GM06990 (cell line): ENCODE results near the gene TUBGCP5.
"Not testable (repeated sequence)": the region's sequence is repeated elsewhere in the genome, so short reads cannot be mapped to it uniquely, and the experiment has no call there.

ENCODE experiments used
- DNase-seq: peaks from one replicate; pipeline ENCODE4 v3.0.0-alpha.2; 2011; ENCODE audit not compliant: insufficient read length; ENCODE audit errors: extremely low read depth
- H3K27me3 ChIP-seq: replicated peaks from 2 replicates; pipeline ENCODE4 v1.6.0; 2011; ENCODE audit warnings: low read length; ENCODE audit not compliant: control insufficient read depth, insufficient read depth
- H3K36me3 ChIP-seq: 2 replicates; pipeline ENCODE4 v1.5.1; 2011; ENCODE audit warnings: low read length; ENCODE audit not compliant: control insufficient read depth, insufficient read depth
- H3K4me3 ChIP-seq: replicated peaks from 2 replicates; pipeline ENCODE4 v1.5.1; 2011; ENCODE audit warnings: low read depth, mild to moderate bottlenecking, control low read depth, low read length
- TF ChIP-seq, protein P1 (sequence below): IDR thresholded peaks from 2 replicates; pipeline ENCODE4 v1.5.1; 2011; ENCODE audit warnings: low read length, control low read depth, mild to moderate bottlenecking, inconsistent platforms; ENCODE audit not compliant: insufficient read depth, poor library complexity, severe bottlenecking

TUBGCP5 gene

DNA sequence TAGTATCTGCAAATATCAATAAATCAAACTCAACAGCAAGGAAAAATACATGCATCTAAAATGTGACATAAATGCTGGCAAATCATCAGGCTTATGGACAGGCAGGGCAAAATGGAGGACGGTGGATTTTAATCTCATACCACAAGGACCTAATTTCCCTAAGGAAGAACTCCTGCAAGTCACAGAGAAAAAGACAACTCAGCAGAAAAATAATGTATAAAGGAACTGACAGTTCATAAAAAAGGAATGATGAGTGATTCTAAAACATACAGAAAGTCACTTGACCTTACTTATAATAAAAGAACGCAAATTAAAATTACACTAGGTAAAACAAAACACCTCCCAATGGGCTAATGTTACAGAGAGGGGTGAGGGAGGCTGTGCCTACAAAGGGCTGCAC is 17.2 kb downstream of the TUBGCP5 start:
- Histone ChIP-seq H3K4me3 (no peak overlapping the region), H3K27me3 (no peaks in the 10 kb centered on the region), H3K36me3 (peaks cover 13% of the 10 kb centered on the region)
- TF ChIP-seq, protein P1, sequence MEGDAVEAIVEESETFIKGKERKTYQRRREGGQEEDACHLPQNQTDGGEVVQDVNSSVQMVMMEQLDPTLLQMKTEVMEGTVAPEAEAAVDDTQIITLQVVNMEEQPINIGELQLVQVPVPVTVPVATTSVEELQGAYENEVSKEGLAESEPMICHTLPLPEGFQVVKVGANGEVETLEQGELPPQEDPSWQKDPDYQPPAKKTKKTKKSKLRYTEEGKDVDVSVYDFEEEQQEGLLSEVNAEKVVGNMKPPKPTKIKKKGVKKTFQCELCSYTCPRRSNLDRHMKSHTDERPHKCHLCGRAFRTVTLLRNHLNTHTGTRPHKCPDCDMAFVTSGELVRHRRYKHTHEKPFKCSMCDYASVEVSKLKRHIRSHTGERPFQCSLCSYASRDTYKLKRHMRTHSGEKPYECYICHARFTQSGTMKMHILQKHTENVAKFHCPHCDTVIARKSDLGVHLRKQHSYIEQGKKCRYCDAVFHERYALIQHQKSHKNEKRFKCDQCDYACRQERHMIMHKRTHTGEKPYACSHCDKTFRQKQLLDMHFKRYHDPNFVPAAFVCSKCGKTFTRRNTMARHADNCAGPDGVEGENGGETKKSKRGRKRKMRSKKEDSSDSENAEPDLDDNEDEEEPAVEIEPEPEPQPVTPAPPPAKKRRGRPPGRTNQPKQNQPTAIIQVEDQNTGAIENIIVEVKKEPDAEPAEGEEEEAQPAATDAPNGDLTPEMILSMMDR, result no peak
- DNase-seq, result no peak

- Histone ChIP-seq H3K36me3 (peaks cover 17% of the 10 kb centered on the region), H3K4me3 (no peak overlapping the region), H3K27me3 (no peaks in the 10 kb centered on the region)
- TF ChIP-seq, protein P1, result no peak
- DNase-seq, result no peak
These were observed 24.9 kb downstream of the TUBGCP5 start for GRCh38 chr15:23014394-23015000.

GRCh38 chr15:23013681-23014080 is 25.7 kb downstream of the TUBGCP5 start:
- TF ChIP-seq, protein P1, result no peak
- H3K27me3 ChIP-seq, result no peaks in the 10 kb centered on the region

DNA sequence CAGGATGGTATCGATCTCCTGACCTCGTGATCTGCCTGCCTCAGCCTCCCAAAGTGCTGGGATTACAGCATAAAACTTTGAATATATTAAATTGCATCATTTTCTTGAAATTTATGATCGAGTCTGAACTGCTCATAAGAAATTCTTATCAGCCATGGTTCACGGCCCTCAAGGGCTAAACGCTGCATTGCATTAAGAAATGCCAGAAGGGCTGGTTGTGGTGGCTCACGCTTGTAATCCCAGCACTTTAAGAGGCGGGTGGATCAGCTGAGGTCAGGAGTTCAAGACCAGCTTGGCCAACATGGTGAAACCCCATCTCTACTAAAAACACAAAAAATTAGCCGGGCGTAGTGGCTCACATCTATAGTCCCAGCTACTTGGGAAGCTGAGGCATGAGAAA is 26.8 kb downstream of the TUBGCP5 start:
- H3K36me3 ChIP-seq, result peaks cover 17% of the 10 kb centered on the region
- not testable (repeated sequence) for H3K4me3 ChIP-seq, DNase-seq, H3K27me3 ChIP-seq

More at GRCh38 chr15:23013681-23014080, 25.7 kb downstream of the TUBGCP5 start:
- Histone ChIP-seq H3K4me3 (no peak overlapping the region), H3K36me3 (peaks cover 17% of the 10 kb centered on the region)
- DNase-seq, result no peak

DNA sequence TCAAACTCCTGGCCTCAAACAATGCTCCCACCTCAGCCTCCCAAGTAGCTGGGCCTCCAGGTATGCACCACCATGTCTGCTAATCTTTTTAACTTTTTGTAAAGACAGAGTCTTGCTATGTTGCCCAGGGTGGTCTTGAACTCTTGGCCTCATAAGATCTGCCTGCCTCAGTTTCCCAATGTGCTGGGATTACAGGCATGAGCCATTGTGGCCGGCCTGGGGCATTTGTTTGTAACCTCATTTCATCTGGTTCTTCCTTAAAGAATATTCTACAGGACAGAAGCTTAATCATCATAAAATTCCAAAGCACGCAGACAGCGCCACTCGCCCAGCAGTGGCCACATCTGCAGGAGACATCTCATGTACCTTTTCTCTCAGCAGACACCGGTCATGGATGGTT is 35.6 kb downstream of the TUBGCP5 start:
- Histone ChIP-seq H3K36me3 (peaks cover 11% of the 10 kb centered on the region), H3K4me3 (no peak overlapping the region), H3K27me3 (no peaks in the 10 kb centered on the region)
- no peak for DNase-seq
- TF ChIP-seq, protein P1, result no peak

DNA sequence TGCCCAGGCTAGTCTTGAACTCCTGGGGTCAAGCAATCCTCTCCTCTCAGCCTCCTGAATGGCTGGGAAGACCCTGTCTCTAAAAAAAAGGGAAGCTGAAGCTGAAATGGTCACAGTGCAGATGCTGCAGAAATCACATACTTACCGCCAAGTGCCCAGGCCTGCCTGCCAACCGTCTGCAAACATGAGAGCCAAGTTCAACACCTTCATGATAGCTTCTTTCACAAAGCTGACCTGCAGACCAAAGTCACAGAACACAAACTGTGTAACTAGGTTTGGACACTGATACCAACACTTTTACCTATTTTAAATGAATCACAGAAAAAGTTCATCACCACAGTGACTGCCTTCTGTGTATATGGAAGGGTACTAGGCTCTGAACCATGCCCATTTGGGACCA is 36.4 kb downstream of the TUBGCP5 start:
- DNase-seq, result no peak
- TF ChIP-seq, protein P1, result no peak
- Histone ChIP-seq H3K36me3 (peaks cover 11% of the 10 kb centered on the region), H3K4me3 (no peak overlapping the region), H3K27me3 (no peaks in the 10 kb centered on the region)
